NOMO-1 treated with DMSO at 0.1 percent for 48 hours (cell line): ENCODE data around the gene THRB.
"Not testable (repeated sequence)": the region's sequence is repeated elsewhere in the genome, so short reads cannot be mapped to it uniquely, and the experiment has no call there.

Experiments used
- DNase-seq: peaks from one replicate; lab custom pipeline; 2025; ENCODE audit not compliant: unreplicated experiment; lab: John Stamatoyannopoulos, UW

Gene THRB

GRCh38 chr3:24451461-24452099 lies 43.1 kb downstream of the THRB start:
- no peak for DNase-seq

DNA sequence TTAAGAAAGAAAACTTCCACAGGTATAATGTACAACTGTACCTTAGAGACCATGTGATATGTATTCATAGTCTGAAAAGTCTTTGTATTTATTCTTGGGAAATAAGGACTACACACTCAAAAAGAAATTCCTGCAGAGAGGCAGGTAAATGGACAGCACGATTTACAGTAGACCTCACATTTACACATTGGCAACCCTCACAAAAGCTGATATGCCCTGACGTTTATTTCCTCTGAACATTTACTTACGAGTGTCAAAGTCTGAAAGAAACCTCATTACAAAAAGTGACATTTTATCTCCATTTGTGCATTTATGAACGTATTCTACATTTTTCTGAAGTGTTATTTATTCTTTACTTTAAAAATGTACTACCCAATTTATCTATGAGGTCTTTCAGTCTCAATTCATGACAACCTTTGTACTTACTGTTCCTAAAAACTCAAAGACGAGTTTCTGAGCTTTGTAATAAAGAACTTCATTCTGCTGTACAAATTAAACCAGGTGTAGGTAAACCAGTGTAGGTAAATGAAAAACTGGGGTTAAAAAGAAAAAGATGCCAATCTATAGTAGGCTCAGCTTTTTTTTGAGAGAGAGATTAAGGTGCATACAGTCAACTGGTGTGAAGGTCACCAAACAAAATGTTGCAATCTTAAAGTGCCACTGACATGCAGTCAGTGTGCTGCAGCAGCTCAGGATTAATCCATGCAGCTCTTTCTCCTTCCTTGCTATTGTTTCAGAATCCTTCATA lies 44.3 kb downstream of the THRB start:
- no peak for DNase-seq

GRCh38 chr3:24447836-24448235 lies 46.8 kb downstream of the THRB start:
- no peak for DNase-seq

DNA sequence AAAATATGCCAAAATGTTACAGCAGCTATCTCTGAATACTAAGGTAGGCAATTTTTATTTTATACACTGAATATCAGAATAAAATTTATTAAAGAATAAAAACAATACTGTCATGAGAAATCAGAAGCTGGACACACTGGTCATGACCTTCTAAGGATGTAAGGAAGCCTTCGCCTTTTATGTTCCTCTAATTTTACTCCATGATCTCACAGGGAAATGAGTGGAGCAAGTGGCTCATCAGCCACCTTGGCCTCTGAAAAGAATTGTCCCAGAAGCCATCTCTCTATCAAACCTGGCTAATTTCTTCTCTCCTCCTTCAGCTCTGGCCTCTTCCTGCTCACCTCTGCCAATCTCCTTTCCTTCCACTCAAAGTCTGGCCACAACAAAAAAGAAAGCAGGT lies 48.6 kb downstream of the THRB start:
- no peak for DNase-seq

DNA sequence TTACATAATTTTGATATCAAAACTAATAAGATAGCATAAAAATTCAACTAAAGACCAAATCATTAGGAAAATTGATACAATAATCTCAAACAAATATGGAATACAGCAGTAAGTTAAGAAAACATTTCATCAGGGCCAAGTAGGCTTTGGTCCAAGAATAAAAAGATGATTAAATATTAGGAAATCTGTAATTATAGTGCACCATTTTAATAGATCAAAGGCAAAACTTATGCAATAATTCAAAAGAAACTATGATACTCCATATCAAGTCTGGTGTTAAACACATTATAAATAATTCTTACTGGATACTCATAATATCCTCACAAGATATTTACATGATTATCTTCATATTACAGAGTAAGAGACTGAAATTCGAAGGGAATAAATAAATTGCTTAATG lies 51.2 kb downstream of the THRB start:
- no peak for DNase-seq

DNA sequence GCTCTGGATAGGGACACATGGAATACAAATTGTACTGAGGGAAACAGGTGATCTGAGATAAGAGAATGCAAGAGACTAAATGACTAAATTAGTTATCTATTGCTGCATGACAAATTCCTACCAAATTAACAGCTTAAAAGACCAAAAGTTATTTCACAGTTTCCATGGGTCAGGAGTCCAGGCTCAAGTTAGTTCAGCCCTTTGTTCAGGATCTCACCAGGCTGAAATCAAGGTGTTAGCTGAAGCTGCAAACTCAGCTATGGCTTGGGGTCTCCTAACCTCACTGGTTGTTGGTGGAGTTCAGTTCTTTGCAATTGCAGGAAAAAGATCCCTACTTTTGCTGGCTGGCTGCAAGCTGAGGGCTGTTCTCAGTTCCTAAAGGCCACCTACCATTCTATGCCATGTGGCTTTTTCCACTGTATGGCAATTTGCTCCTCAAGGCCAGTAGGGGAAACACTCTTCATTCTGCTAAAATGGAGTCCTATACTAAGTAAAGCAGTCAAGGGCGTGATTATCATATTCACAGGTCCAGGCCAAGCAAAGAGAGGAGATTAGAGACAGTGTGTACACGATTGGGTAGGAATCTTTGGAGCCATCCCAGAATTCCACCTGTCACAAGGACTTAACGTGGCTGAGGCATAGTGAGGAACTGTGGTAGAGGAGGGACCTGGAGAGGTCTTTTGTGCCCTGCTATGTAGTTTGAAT lies 53.7 kb downstream of the THRB start:
- DNase-seq, result no peak

- no peak for DNase-seq
Measured at GRCh38 chr3:24439021-24439420, 55.6 kb downstream of the THRB start.

GRCh38 chr3:24437326-24437725 lies 57.3 kb downstream of the THRB start:
- no peak for DNase-seq

- DNase-seq, result no peak
Measured at GRCh38 chr3:24435584-24435983, 59.1 kb downstream of the THRB start.

- DNase-seq, result no peak
Measured at GRCh38 chr3:24434651-24435050, 60.0 kb downstream of the THRB start.

GRCh38 chr3:24433838-24434591 lies 60.6 kb downstream of the THRB start:
- DNase-seq, result no peak

DNA sequence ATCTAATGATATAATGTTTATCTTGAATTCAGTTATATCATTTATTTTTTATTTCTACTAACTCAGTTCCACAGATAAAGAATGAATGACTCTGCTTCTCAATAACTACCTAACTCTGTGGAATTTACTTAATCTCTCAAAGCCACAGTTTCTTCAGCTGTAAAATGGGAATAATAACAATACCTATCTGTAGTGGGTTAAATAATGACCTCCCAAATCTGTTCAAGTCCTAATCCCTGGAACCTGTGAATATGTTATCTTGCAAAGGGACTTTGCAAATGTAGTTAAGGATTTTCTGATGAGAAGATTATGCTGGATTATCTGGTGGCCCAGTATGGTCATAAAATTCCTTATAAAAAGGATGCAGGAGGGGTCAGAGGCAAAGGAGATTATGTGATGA lies 61.7 kb downstream of the THRB start:
- DNase-seq, result no peak

- DNase-seq, result no peak
Measured at GRCh38 chr3:24428481-24428880, 66.2 kb downstream of the THRB start.

DNA sequence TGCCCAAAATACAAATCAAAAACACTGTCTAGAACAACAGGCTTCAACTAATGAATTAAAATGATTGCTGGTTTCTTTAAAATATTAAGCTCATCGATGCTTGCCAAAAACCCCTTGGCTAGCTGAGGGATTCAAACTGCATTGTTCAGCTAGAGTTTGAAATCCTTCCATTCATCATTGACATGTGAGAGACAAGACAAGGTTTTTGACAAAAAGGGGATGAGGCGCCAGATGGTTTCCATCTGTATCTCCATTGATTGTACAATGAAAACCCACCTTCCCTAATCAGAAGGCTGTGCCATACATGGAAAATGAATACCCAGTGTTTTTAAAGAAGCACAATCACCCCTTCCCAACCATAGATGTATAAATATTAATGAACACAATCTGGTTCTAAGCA lies 67.8 kb downstream of the THRB start:
- no peak for DNase-seq

GRCh38 chr3:24420829-24421228 lies 73.8 kb downstream of the THRB start:
- not testable (repeated sequence) for DNase-seq

DNA sequence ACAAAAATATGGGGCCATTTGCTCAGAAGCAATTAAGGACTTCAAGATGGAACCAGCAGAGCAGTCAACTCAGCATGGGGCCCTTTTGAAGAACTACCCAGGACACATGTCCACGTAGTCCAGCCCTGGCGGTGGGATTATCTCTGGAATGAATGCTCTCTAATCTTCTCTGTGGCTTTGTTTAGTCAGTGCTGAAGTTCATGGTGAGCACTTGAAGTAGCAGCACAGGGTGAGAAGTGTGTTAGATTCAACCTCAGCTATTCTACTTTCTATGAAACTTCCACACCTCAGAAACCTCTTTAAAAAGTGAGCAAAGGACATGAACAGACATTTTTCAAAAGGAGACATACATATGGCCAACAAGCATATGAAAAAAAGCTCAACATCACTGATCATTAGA lies 74.4 kb downstream of the THRB start:
- DNase-seq, result no peak

DNA sequence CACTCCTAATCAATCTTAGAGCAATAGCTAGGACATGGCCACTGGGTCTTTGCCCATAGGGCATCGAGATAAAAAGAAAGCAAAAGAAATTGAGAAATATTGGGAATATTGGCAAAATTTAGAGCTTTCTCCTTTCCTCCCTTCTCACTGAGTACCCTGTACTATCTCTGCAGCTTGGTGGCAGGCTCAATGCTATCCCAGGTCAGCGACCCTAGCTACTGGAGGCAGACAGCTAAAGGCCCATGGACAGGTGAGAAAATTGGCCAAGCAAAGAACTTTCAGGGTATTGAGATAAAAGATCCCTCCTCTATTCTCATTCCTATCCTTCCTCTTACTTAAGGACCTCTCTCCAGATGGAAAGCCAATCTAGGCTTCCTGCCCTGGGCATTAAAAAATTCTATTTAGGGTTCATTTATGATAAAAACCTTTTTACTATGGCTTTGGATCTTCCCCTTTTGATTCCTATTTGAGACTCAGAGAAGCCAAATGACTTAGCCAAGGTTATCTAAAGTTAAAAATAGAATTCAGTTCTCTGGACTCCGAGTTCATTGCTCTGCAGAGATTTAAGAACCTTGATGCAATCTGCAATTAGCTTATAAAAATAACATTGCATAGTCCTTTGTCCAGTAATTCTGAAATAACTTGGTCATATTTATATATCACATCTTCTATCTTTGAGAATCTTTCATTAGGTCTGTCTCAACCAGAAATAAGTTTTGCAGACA lies 75.4 kb downstream of the THRB start:
- no peak for DNase-seq

- no peak for DNase-seq
Measured at GRCh38 chr3:24417730-24418129, 76.9 kb downstream of the THRB start.

DNA sequence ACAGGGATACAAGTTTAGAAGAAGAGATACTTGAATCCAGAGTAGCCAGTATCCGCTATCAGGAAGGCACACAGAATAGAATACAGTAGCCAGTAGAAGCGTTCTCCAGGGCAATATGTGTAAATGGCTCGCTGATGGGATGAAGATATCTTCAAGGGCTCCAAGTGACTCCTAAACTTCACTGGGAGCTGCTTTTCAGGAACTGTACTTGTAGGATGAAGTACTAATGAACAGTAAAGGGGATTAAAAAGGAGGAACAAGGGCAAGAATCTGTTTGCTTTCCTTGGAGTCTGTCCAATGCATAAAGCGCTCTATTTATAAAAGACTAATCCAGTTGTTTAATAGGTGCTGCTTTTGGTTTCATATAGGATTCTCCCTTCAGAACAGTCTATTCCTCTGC lies 78.4 kb downstream of the THRB start:
- DNase-seq, result no peak

- no peak for DNase-seq
Measured at GRCh38 chr3:24415824-24416223, 78.8 kb downstream of the THRB start.

DNA sequence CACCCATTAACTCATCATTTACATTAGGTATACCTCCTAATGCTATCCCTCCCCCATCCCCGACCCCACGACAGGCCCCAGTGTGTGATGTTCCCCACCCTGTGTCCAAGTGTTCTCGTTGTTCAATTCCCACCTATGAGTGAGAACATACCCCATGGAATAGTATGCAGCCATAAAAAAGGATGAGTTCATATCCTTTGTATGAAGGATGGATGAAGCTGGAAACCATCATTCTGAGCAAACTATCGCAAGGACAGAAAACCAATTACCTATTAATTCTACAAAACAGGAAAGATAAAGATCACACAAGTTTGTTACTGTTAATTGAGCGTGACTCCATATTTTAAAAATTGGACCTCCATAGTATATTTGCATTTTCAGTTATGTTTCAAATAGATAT lies 81.0 kb downstream of the THRB start:
- not testable (repeated sequence) for DNase-seq
